NB4 (cell line): Measurements from ENCODE around the gene MAPK6.
"Not testable (repeated sequence)": the region's sequence is repeated elsewhere in the genome, so short reads cannot be mapped to it uniquely, and the experiment has no call there.

ENCODE experiments used
- DNase-seq: peaks from one replicate; pipeline ENCODE4 v3.0.0; 2010; ENCODE audit warnings: low read depth
- H3K4me3 ChIP-seq: one replicate; pipeline ENCODE4 v1.5.1; 2011; ENCODE audit warnings: mild to moderate bottlenecking, low read depth, low read length, moderate library complexity
- MYC ChIP-seq: IDR thresholded peaks from 2 replicates; pipeline ENCODE4 v1.6.1; 2011; ENCODE audit warnings: low read depth, low read length
- POLR2A ChIP-seq: IDR thresholded peaks from 2 replicates; pipeline ENCODE4 v1.6.1; 2011; ENCODE audit warnings: mild to moderate bottlenecking; ENCODE audit not compliant: insufficient read length; ENCODE audit errors: extremely low read depth
- TF ChIP-seq, protein P1 (sequence below): IDR thresholded peaks from 2 replicates; pipeline ENCODE4 v1.6.1; 2011; ENCODE audit warnings: low read depth, low read length
- TF ChIP-seq, protein P2 (sequence below): IDR thresholded peaks from one replicate; pipeline ENCODE4 v1.5.1; 2012; ENCODE audit warnings: low read depth, low read length

Gene MAPK6

DNA sequence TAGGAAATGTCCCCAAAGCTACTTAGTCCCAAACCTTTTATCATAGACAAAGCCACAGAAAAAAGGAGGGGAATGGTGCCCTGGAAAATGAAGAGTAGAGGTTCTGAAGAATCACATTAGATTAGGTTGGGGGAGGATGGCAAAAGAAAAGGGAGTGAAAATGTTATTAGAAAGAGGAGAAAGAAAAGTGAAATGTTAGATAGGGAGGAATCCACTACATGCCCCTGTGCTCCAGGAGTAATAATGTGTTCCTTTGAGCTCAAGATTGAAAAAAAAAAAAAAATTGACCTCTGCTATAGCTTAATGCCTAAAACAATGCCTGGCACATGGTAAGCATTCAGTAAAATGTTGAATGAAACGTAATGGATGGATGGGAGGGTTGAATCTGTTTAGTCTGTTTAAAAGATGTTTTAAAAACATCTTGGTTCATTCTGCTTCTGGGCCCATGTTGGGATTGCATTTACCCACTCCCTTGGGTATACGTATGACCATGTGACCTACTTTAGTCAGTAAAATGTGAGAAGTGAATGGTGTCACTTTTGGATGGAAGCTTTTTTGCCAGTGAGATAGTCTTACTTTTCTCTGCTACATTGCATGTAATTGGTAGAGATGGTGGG, 19.0 kb downstream of the MAPK6 start:
- TF ChIP-seq, protein P1, sequence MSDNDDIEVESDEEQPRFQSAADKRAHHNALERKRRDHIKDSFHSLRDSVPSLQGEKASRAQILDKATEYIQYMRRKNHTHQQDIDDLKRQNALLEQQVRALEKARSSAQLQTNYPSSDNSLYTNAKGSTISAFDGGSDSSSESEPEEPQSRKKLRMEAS, result peak; percentile 85
- TF ChIP-seq MYC (no peak), POLR2A (no peak)
- TF ChIP-seq, protein P2, sequence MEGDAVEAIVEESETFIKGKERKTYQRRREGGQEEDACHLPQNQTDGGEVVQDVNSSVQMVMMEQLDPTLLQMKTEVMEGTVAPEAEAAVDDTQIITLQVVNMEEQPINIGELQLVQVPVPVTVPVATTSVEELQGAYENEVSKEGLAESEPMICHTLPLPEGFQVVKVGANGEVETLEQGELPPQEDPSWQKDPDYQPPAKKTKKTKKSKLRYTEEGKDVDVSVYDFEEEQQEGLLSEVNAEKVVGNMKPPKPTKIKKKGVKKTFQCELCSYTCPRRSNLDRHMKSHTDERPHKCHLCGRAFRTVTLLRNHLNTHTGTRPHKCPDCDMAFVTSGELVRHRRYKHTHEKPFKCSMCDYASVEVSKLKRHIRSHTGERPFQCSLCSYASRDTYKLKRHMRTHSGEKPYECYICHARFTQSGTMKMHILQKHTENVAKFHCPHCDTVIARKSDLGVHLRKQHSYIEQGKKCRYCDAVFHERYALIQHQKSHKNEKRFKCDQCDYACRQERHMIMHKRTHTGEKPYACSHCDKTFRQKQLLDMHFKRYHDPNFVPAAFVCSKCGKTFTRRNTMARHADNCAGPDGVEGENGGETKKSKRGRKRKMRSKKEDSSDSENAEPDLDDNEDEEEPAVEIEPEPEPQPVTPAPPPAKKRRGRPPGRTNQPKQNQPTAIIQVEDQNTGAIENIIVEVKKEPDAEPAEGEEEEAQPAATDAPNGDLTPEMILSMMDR, result no peak
- DNase-seq, result peak; percentile 48
- H3K4me3 ChIP-seq, result no peak overlapping the region

DNA sequence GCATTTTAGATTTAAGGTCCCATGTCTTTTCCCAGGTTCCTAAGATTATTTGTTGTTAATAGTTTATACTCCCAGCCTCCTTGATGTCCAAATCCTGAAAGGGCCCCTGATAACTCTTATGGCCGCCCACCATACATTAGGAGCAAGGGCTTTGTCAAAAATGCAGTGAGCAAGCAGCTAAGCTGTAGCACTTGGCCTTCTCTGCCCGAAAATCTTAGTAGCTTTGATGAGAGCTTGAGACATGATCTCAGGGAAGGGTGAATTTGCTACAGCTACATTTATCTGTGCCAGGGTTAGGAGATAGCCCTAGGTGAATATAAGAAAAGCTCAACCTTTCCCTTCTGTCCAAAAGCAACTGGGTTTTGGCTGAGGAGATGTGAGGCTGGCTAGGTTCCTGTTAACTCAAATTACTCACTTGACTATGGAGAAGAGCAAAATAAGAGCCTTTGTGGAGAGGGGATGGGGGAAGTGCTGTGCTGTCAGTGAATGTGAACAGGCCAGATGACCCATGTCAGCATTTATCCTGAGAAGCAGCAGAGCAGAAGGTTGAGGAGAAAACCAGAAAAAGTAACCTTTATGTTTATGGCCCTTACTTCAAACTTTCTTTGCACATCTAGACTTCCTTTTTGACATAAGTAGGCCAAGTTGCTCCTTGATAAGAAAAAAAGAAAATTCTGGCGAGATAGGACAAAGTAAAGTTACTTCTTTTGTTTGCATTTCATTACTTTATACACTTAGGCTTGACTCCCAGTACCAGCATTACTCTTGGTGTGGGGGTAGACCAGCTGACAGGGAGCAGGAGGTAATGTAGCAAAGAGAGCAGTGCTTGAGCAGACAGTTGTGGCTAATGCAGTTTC, 21.1 kb downstream of the MAPK6 start:
- peak; percentile 54 for DNase-seq
- no peak overlapping the region for H3K4me3 ChIP-seq
- TF ChIP-seq, protein P1, result no peak
- TF ChIP-seq, protein P2, result no peak
- TF ChIP-seq POLR2A, result no peak
- TF ChIP-seq MYC, result no peak

DNA sequence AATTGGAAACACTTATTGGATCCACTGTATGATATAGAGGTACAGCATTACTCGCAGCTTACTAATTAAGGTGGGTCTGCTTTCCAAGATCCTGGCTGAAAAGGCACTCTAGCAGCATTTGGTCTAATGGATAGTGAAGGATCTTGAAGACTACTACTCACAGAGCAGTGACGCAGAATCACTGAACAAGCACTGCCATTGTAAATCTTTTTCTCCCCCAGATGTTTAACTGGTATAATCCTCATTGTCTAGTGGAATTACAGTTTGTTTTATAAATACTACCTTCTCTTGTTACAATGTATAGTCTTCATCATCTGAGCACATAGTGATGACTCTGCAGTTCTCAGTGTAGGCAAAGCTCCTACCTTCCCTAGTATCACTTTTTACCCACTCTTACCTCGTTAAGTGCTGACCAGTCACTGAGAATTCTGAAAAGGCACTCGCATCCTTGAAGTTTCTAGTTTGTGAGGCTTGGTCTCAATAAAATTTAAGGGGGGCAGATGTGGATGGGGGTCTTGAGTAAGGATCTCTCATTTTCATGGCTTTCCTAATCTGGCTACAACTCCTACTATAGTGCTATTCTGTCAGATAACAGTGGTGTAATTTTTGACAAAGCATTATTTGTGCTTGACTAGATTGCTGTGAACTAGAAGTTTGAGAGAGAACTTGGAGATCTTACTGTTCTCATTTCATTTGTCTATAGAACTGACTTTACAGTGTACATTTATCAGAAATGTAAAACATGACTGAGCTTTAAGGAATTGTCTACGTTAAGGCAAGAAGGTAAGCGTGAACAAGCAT, 23.2 kb downstream of the MAPK6 start:
- TF ChIP-seq, protein P2, result no peak
- no peak for TF ChIP-seq POLR2A
- no peak for TF ChIP-seq MYC
- TF ChIP-seq, protein P1, result no peak
- no peak overlapping the region for H3K4me3 ChIP-seq
- no peak for DNase-seq

DNA sequence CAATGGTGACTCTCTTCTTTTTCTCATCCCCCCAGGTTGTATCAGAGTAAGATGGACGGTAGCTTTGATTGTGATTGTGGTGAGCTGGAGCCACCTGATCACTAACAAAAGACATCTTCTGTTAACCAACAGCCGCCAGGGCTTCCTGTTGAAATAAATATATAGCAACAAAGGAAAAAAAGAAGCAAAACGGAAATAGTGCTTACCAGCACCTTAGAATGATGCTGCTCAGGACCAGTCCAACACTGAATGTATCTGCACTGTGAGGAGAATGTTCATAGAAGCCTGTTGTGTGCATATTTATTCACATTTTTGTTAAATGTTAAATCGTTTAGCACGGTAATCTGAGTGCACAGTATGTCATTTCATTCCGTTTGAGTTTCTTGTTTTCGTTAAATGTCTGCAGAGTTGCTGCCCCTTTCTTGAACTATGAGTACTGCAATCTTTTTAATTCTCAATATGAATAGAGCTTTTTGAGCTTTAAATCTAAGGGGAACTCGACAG, 26.8 kb downstream of the MAPK6 start:
- DNase-seq, H3K4me3 ChIP-seq: not testable (repeated sequence)

DNA sequence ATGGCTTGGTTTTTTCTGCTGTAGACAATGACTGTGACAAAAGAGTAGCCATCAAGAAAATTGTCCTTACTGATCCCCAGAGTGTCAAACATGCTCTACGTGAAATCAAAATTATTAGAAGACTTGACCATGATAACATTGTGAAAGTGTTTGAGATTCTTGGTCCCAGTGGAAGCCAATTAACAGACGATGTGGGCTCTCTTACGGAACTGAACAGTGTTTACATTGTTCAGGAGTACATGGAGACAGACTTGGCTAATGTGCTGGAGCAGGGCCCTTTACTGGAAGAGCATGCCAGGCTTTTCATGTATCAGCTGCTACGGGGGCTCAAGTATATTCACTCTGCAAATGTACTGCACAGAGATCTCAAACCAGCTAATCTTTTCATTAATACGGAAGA, 27.5 kb downstream of the MAPK6 start:
- H3K4me3 ChIP-seq, DNase-seq: not testable (repeated sequence)

DNA sequence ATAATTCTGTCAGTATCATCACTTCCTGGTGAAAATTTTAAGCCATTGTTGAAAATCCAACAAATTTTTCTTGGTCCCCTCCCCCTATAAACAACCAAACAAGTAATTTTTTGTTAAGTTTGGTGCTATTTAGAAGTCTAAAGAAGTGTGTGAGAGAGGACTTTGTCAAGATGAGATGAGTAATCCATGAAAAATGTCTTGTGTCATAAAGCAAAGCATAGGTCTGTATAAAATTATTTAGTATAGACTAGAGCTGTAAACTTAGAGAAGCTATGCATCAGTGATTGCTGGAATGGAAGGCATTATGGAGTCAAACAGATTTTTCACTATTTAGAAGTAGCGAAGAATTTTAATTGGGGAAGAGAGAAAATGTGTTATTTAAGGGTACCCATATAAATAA, 31.4 kb downstream of the MAPK6 start:
- TF ChIP-seq, protein P1, result no peak
- no peak for TF ChIP-seq MYC
- TF ChIP-seq, protein P2, result no peak
- TF ChIP-seq POLR2A, result no peak
- no peak for DNase-seq
- no peak overlapping the region for H3K4me3 ChIP-seq
